Measurements from ENCODE around the gene GRK5.
"Not testable (repeated sequence)": the region's sequence is repeated elsewhere in the genome, so short reads cannot be mapped to it uniquely, and the experiment has no call there.

Gene GRK5

DNA sequence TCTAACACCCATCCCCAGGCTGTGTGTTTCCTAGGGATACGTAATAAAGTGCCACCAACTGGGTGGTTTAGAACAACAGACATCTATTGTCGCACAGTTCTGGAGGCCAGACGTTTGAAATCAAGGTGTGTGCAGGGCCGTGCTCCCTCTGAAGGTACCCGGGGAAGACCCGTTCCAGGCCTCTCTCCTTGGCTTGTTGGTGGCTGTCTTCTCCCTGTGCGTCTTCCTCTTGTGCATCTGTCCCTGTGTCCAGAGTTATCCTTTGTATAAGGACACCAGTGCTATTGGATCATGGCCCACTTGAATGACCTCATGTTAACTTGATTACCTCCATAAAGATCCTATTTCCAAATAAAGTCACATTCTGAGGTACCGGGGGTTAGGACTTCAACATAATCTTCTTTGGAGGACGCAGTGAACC, 15.6 kb downstream of the GRK5 start:
- no peak for DNase-seq

DNA sequence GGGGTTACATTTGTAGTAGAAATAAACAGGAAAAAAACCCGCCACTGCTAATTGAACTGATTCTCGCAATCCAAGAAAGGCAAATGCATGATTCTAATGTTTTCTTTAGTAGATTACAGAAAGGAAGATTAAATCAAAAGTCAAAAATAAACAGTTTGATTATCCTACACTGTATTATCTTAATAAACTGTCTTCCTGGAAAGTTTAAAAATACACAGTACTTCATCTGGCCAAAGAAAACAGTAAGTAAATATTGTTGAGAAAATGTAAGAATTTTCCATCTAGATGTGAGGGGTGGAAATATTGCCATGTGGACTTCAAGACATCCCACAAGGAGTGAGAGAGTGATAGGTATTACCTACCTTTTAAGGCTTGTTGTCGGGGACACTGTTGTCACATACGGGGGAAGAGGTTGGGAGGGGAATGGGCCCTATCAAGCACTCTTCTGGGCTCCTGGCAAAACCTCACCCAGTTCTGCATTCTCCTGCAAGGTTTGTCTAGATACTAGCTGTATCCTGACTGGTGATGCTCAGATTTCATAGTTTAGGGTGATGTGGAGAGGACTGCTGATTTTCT, 17.8 kb downstream of the GRK5 start:
- no peak for DNase-seq

DNA sequence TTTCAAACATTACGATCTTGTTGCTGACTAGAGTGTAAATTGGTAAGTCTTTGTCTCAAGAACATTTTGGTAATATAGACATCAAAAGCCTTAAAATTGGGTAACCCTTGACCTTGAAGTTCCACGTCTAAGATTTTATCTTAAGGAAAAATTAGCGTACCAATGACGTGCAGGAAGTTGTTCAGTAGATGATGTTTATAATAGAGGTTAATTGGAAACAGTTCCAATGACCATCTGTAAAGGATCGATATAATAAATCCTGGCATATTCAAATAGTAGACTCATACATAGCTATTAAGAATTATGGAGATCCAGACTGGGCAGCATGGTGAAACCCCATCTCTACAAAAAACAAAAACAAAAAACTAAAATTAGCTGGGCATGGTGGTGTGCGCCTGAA, 20.5 kb downstream of the GRK5 start:
- DNase-seq = no peak

DNA sequence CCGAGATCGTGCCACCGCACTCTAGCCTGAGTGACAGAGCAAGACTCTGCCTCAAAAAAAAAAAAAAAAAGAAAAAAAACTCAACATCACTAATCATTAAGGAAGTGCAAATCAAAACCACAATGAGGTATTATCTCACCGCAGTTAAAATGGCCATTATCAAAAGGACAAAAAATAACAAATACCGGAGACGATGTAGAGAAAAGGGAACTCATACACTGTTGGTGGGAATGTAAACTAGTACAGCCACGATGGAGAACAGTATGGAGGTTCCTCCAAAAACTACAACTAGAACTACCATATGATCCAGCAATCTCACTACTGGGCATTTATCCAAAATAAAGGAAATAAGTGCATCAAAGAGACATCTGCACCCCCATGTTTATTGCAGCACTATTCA, 24.3 kb downstream of the GRK5 start:
- no peak for DNase-seq

DNA sequence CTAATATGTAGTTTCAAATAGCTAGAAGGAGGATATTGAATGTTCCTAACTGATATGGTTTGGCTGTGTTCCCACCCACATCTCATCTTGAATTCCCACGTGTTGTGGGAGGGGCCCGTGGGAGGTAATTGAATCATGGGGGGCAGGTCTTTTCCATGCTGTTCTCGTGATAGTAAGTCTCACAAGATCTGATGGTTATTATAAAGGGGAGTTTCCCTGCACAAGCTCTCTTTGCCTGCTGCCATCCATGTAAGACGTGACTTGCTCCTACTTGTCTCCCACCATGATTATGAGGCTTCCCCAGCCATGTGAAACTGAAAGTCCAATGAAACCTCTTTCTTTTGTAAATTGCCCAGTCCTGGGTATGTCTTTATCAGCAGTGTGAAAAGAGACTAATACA, 25.1 kb downstream of the GRK5 start:
- not testable (repeated sequence) for DNase-seq

DNA sequence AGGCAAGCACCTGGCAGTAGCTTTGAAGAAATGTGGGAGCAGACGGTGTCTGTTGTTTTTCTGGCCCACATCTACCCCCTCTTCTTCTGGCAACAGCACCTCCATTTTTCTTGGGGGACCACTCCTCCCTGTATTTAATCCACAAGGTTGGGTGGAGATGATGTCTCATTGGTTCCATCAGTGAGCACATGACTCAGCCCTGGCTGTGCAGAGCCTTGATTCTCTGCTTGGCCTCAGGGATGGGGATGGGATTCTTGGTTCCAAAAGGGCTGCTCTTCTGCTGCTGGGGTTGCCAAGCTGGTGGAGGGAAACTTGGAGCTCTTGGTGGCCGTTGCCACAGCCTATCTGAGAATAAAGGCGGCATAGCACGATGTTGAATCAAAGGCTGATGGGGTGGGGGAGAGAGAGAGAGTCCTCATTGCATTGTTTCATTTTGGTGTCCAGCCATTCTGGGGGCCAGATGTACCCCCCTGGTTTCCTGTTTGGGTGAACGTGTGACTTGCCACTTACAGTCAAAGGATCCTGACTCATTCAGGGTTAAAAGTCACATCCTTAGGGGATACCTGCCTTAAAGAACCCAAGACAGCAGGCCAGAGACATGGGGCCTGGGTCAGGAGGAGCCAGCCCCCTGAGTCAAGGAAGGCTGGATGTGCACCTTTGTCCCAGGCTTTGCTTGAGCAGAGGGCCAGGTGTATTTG, 25.9 kb downstream of the GRK5 start:
- DNase-seq = no peak

DNA sequence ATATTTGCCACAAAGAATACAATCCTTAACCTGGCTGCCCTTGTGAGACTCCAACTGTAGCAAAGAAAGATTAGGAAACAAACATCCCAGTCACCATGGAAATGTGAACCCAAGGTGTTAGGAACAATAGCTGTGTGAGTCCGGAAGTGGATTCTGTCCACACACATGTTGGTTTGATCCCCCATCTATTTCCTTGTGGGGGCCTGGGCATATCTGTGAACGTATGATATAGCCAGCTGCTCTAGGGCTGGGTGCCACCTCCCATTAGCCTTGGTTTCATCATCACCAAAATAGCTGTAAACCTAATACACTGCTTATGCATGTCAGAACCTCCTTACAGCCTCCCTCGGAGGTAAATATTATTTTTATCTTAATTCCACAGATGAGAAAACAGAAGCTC, 26.4 kb downstream of the GRK5 start:
- no peak for DNase-seq

DNA sequence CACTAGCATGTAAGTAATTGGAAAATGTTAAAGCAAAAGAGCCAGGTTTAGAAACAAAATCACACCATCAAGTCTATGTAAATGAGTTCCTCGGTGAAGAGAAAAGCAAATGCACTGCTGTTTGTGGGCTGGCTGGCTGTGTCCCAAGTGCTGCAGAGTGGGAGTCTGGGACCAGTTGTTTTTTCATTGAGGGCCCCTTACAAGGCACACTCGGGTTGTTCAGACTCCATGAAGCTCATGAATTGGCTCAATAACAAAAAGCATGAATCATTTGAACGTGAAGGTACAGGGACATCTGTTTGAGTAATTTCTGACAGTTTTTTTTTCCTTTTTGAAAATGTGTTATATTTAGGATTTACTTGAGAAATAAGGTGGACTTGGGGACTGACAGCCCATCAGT, 28.0 kb downstream of the GRK5 start:
- no peak for DNase-seq

DNA sequence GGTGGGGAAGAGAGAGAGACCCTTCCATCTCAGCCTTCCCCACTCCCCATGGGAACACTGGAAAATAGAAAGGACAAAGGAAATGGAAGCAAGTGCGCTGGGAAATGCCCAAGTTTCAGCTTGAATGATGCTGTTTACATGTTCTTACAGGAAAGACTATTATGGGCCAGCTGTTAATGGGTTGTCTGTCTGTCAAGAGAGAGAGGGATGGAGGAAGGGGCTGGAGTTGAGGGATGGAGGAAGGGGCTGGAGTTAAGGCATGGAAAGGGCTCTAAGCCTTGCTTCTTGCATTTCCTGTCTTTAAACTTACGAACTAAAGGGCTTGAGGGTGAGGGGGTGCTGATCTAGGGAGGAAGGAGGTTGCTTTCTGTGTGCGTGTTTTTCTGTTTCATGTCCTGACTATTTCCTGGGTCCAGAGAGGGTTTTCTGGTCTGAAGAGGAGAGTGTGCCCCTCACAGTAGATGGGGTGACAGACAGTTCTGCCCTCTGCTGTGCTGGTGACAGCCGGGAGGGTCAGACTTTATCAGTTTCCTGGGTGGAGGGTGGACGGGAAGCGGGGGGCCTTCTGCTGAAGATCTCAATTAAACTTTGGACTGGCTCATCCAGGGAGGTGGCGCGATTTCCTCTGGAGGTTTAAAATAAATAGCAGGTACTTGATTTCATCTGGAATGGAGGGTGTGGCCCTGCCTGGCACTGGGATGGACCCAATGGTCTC, 30.5 kb downstream of the GRK5 start:
- DNase-seq = no peak

DNA sequence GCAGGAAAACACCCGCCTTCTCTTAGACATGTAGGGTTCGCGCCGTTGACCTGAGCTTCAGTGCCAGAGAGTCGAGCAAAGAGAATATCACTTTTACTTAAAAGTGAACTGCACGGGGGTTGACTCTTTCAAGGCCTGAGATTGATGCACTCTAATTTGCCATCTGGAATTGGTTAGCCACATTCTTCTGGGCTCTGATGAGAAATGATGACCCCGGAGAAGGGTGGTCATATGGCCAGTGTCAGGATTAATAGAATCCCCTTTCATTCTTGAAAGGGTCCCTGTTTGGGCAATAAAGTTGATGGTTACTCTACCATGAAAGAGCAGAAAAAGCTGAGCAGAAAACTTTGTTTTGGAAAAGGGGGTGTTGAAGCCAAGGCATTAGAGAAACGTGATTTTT, 31.2 kb downstream of the GRK5 start:
- DNase-seq = no peak

DNA sequence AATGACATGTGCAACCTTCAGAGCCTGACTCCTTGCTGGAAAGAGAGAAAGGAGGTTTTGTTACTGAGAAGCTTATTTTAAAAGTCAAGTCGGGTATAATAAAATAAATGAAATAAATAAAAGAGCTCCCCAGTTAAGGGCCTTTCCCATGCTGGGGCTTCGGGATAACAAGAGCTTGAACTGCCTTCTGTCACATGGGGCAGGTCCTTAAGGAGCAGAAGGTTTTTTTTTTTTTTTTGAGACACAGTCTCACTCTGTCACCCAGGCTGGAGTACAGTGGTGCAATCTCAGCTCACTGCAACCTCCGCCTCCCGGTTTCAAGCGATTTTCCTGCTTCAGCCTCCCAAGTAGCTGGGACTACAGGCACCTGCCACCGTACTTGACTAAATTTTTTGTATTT, 31.6 kb downstream of the GRK5 start:
- not testable (repeated sequence) for DNase-seq

DNA sequence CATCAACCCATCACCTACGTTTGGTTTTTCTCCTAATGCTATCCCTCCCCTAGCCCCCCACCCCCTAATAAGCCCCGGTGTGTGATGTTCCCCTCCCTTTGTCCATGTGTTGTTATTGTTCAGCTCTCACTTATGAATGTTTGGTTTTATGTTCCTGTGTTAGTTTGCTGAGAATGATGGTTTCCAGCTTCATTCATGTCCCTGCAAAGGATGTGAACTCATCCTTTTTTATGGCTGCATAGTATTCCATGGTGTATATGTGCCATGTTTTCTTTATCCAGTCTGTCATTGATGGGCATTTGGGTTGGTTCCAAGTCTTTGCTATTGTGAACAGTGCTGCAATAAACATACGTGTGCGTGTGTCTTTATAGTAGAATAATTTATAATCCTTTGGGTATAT, 32.3 kb downstream of the GRK5 start:
- not testable (repeated sequence) for DNase-seq

DNA sequence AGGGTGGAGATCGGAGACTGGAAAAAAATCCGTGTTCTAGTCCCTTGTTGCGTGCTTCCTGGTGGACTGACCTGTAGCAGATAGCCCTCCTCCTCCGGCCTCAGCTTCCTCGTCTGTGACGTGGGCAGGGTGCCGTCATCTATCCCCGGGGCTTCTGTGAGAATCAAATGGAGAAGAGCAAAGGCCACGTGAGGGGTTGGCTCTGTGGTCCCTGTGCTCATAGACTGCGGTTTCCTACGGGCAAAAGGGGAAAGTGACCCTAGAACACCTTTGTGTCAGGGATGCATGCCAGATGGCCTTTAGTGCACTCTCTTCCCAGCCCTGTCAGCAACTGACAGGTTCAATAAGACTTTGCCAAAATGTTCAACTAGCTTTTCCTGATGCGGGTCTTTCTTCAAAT, 33.7 kb downstream of the GRK5 start:
- no peak for DNase-seq

DNA sequence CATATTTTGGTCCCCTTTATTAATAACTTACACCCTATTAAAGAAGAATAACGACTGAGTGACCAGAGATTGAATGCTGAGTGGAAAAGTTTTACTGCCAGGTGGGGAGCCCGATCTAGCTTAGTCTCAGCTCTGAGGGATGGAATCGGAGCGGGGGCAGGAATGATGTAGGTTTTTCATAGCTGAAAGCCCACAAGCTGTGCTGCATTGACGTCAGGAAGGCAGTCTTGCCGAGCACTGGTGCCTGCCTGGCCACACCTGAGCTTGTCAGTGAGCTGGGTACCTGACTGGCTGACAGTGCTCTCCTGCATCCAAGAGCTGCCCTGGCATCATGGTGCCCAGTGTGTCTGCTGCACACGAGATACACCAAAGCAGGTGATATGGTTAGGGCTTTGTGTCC, 34.8 kb downstream of the GRK5 start:
- no peak for DNase-seq

DNA sequence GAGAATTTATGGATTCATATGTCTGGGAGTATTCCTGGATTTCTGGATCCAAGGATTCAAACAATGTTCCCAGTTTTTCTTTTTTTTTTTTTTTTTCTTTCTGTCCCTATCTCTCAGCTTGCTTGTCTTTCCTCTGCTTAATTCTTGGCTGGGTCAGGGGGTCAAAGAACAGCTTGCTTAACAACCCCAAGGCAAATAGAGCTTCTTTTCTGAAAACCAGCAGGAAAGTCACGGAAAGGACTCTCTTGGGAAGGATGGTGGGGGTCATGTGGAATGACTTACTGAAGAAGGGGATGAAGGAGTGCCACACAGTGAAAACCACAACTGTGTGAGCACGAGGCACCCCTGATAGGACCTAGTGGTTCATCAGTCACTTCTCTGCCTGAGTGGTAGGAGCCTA, 36.1 kb downstream of the GRK5 start:
- DNase-seq = no peak

DNA sequence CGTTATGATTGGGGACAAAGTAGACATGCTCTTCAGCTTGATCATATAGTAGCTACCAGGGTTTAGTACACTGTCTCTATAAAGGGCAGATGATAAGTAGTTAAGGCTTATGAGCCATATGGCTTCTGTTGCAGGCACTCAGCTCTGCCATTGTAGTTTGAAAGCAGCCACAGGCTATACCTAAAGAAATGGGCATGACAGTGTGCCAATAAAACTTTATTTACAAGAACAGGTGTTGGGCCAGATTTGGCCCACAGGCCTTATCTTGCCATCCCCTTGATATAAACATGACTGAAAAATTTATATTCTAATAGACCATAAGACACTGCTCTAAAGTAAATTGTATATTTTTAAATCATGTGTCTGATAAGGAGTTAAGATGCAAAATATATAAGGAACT, 36.6 kb downstream of the GRK5 start:
- no peak for DNase-seq

DNA sequence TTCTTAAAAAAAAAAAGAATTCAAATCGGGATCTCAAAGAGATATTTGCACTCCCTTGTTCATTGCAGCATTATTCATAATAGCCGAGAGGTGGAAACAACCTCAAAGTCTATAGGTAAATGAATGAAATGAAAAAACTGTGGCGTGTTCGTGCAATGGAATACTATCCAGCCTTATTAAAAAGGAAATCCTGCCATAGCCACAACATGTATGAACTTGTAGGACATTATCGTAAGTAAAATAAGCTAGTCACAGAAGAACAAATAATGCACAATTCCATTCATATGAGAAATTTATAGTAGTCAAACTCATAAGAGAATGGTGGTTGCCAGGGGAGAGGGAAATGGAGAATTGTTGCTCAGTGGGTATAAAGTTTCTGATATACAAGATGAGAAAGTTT, 37.9 kb downstream of the GRK5 start:
- no peak for DNase-seq

DNA sequence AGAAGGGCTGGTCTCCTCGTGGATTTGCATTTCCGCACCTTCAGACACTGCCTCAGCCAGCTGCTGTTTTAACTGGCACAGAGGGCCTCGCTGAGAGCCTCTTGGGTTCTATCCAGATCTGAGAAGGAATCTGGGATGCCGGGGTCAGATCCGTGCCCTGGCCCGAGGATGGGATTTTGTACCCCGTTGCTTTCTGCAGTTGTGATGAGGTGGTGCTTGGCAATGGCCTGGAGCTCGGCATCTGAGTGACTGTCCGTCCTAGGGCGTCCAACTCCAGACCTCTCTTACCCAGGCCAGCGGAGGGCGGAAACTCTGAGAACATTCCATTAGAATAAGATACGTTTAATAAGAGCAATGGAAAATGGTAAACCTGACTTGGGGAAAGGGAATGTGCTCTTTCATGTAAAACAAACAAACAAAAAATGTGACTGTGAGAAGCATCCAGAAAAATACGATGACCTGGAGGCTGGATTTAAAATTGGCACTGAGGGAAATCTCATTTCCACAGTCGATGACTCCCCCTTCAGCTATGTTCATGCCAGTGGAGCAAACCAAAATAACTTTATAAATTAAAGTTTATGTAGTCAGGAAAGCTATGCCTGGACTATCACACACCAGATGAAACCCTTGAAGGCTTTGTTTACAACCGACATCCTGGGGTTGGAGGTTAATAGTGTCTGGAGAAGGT, 39.6 kb downstream of the GRK5 start:
- DNase-seq = no peak

DNA sequence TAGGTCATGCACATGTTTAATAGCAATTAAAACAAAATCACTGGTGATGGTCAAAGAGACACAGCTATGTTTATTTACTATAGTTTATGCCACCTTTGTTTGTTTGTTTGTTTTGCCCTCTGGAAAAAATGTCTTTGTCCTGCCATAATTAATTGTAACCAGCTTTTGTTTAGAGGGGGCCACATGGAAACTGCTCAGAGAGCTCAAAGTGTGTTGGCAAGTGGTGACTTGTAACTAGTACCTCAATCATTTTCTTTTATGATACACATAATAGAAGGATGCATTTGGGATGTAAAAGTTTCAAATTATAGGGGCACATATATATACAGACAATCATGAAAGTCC, 40.2 kb downstream of the GRK5 start:
- no peak for DNase-seq

DNA sequence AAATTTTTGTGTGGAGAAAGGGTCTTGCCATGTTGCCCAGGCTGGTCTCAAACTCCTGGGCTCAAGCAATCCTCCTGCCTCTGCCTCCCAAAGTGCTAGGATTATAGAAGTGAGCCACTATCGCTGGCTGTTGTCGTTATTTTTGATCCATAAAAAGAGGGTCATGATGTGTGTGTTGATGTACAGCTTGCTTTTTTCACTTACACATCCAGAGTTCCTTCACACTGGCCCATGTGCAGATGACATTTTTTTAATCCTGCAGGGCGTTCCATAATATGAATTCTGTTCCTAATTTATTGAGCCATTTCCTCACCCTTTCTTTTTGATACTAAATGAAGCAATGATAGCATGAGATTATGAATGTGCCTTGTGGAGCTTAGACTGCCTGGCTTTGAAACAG, 40.8 kb downstream of the GRK5 start:
- no peak for DNase-seq

DNA sequence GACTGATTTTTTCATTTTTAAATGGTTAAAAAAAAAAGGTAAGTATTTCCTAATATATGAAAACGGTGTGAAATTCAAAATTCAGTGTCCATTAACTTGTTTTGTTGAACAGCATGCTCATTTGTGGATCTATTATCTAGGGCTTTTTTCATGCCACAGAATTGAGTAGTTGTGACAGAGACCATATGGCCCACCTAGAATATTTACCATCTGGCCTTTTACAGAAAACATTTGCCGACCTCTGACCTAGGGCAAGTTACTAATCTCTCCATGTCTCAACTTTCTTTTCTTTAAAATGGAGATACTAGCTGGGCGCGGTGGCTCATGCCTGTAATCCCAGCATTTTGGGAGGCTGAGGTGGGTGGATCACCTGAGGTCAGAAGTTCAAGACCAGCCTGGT, 41.3 kb downstream of the GRK5 start:
- no peak for DNase-seq

DNA sequence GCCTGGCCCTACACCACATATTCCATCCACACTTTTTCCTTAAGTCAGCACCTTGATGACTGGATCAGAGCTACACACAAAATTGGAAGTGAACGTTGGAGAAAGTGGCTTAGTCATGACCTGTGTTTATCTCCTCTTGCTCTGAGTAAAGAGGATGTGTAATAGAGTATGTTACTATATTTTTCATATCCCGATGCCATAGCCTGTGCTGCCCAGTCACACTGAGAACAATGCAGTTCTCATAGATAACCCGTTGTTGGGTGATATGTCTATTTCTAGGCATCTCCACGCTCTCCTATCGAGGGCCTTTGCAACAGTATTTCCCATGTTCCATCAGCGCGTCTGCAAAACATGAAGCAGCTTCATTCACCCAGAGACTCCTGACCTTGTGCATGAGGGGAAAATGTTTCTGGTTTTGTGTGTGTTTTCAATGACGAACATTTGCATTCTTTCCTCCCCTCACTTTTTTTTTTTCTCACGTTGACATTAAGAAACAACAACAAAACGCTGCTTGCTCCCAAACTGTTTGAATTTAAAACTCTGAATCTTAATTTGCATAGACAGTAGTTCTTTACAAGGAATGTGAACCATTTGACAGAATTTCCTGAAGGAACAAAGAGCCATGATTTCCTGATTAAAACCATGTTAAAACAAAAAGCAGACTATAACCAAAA, 43.4 kb downstream of the GRK5 start:
- no peak for DNase-seq

DNA sequence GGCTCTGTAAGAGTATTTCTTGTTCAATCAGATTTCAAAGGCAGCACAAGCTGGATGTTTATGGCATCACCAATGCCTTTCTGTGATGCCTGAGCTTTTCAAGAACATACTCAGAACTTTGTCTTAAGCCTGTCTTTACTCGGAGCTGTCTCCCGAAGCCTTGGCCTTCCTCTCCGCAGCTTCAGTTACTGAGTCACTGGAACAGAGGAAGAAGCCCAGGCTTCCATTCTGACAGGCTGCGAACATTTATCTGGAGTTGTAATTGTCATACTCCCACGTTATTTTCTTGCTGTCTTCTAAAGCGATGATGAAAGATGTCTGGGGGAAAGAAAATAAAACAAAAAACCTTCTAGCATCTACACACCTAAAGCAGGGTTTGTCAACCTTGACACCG, 43.9 kb downstream of the GRK5 start:
- no peak for DNase-seq

DNA sequence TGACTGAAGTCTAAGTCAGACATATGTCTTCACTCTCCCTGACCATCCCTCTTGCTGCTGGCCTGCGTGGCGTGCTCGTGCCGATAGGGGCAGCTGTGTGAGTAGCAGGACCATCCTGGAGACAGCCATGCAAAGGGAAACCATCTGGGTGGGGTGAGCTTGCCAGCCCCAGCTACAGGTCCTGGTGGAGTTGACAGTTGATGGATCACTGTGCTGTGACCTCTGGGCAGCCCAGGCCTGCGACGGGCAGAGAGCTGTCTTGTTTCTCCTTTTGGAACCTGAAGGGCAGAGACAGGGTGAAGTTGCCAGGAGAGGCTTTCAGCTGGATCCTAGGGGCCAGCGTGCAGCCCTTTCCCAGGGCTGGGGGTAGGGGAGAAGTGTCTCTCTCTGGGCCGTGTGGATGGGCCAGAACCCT, 44.7 kb downstream of the GRK5 start:
- DNase-seq = no peak

Measured in activated naive CD4-positive, alpha-beta T cell (primary cell).